Measurements from ENCODE around the gene ANGEL1.

- TF ChIP-seq POLR2A (IDR thresholded peaks at IDR 0.05) (no peak), CTCF (IDR thresholded peaks at IDR 0.05) (no peak)
Measured at GRCh38 chr14:76756371-76756750, 56.3 kb downstream of the ANGEL1 start.

All from upper lobe of left lung (tissue), 4 donors.